22Rv1 (cell line): ENCODE data around the gene RAB22A.

Source experiments
- H3K27ac ChIP-seq: fragments of 450-650 bp; 2 replicates; pipeline ENCODE4 v1.5.1; 2017
- ZFX ChIP-seq: fragments of 450-650 bp; IDR thresholded peaks from 2 replicates; pipeline ENCODE4 v1.6.1; 2017; ENCODE audit warnings: antibody characterized with exemption, borderline replicate concordance
- TF ChIP-seq, protein P1 (sequence below): fragments of 450-650 bp; IDR thresholded peaks from 2 replicates; pipeline ENCODE4 v1.5.1; 2017; ENCODE audit warnings: mild to moderate bottlenecking

RAB22A gene

GRCh38 chr20:58268936-58269619 is 40.4 kb upstream of the RAB22A start:
- H3K27ac ChIP-seq, result no peak overlapping the region
- no peak for TF ChIP-seq ZFX
- TF ChIP-seq, protein P1, sequence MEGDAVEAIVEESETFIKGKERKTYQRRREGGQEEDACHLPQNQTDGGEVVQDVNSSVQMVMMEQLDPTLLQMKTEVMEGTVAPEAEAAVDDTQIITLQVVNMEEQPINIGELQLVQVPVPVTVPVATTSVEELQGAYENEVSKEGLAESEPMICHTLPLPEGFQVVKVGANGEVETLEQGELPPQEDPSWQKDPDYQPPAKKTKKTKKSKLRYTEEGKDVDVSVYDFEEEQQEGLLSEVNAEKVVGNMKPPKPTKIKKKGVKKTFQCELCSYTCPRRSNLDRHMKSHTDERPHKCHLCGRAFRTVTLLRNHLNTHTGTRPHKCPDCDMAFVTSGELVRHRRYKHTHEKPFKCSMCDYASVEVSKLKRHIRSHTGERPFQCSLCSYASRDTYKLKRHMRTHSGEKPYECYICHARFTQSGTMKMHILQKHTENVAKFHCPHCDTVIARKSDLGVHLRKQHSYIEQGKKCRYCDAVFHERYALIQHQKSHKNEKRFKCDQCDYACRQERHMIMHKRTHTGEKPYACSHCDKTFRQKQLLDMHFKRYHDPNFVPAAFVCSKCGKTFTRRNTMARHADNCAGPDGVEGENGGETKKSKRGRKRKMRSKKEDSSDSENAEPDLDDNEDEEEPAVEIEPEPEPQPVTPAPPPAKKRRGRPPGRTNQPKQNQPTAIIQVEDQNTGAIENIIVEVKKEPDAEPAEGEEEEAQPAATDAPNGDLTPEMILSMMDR, result no peak

- TF ChIP-seq ZFX, result no peak
- TF ChIP-seq, protein P1, result no peak
- no peak overlapping the region for H3K27ac ChIP-seq
These were observed 37.7 kb upstream of the RAB22A start for GRCh38 chr20:58271606-58272351.

DNA sequence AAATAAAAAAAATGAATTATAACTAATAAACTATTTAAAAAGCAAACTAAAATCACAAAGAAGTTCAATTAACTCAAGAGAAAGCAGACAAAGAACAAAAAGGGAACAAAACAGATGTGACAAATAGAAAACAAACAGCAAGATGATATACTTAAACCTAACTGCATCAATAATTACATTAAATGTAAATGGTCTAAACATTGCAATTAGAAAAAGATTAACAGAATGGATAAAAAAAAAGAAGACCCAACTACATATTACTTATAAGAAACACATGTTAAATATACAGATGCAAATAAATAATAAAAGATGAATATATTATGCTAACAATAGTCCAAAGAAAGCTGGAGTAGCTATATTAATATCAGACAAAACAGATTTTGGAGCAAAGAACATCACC is 35.1 kb upstream of the RAB22A start:
- TF ChIP-seq, protein P1, result no peak
- TF ChIP-seq ZFX, result no peak
- no peak overlapping the region for H3K27ac ChIP-seq

DNA sequence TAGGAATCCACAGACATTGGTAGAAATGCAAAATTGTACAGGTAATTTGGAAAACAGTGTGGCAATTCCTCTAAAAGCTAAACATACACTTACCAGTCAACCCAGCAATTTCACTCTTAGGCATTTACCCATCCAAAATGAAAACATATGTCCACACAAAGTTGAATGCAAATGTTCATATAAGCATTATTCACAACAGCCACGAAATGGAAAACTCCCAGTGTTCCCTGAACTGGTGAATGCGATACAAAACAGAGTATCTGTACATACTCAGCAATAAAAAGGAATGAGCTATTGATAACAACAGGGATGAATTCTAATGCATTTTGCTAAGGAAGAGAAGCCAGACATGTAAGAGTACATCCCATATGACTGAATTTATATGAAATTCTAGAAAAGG is 32.4 kb upstream of the RAB22A start:
- no peak for TF ChIP-seq ZFX
- TF ChIP-seq, protein P1, result no peak
- no peak overlapping the region for H3K27ac ChIP-seq

DNA sequence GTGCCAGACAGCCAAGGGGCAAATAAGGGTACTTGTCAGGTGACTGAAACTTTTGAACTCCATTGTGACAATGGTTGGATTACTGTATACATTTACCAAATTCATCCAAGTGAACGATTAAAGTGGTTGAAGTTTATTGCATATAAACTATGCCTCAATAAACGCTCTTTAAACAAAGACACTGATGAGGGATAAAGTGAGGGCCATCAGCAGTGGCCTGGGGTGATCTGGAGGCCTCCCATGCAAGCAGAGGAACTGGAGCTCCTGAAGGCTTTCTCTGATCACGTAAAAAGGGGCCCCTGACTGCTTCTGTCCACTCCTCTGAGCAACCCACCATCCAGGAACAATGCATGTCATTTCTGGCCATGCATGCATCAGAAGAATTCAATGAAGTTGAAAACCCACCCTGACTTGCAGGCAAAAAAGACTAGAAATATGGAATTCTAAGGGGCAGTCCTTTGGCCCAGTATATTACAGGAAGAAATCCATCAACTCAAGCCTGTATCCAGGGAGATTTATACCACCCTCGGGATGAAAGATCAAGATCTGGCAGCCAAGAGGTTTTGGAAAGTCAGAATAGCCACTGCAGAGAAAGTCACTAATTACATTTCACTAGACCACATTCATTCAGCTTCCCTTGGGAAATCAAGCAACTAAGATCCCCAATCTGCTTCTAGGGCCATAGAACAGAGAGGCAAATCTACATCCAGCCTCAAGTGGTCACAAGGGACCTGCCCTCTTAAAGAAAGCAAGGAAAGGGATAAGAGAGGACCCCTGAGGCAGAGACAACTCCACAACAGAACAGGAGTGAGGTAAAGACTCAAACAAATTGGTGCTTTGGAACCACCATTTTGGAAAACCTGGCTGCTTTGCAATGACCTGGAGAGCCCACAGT is 31.7 kb upstream of the RAB22A start:
- H3K27ac ChIP-seq, result no peak overlapping the region
- TF ChIP-seq, protein P1, result no peak
- no peak for TF ChIP-seq ZFX

DNA sequence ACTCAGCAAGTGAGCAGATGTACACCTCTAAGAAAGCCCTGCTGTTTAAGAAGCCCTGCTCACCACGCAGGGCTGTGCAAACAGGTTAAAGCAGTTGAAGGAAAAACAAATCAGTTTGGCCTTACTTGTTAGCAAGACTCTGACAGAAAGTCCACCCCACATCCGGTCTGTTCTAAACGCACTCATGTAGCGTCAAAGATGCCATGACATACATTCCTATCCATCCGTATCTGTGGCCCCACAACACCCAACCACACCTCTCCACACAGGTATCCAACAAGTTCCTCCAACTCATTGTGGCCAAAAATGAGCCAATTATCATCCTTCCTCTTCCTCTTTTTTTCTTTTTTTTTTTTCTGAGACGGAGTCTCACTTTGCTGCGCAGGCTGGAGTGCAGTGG is 22.8 kb upstream of the RAB22A start:
- H3K27ac ChIP-seq, result no peak overlapping the region
- TF ChIP-seq, protein P1, result no peak
- no peak for TF ChIP-seq ZFX
